22Rv1 (cell line): ENCODE results near the gene COX20.

Experiments
- ZFX ChIP-seq: fragments of 450-650 bp; IDR thresholded peaks from 2 replicates; pipeline ENCODE4 v1.6.1; 2017; ENCODE audit warnings: antibody characterized with exemption, borderline replicate concordance
- TF ChIP-seq, protein P1 (sequence below): fragments of 450-650 bp; IDR thresholded peaks from 2 replicates; pipeline ENCODE4 v1.5.1; 2017; ENCODE audit warnings: mild to moderate bottlenecking

DNA sequence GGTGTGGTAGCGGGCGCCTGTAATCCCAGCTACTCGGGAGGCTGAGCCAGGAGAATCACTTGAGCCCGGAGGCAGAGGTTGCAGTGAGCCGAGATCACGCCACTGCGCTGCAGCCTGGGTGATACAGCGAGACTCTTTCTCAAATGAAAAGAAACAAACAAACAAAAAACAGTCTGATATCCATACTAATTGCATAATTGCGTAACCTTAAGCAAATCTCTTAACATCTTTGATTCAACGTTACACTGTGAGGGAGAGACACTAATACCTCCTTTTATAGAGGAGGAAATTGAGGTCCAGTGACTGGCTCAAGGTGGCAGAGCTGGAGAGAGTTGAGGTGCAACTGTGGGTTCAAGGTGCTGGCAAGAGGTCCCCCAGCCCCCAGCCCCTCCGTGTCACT lies 12.6 kb upstream of the COX20 start:
- TF ChIP-seq, protein P1, sequence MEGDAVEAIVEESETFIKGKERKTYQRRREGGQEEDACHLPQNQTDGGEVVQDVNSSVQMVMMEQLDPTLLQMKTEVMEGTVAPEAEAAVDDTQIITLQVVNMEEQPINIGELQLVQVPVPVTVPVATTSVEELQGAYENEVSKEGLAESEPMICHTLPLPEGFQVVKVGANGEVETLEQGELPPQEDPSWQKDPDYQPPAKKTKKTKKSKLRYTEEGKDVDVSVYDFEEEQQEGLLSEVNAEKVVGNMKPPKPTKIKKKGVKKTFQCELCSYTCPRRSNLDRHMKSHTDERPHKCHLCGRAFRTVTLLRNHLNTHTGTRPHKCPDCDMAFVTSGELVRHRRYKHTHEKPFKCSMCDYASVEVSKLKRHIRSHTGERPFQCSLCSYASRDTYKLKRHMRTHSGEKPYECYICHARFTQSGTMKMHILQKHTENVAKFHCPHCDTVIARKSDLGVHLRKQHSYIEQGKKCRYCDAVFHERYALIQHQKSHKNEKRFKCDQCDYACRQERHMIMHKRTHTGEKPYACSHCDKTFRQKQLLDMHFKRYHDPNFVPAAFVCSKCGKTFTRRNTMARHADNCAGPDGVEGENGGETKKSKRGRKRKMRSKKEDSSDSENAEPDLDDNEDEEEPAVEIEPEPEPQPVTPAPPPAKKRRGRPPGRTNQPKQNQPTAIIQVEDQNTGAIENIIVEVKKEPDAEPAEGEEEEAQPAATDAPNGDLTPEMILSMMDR, result no peak
- no peak for TF ChIP-seq ZFX
